ENCODE measurements around the gene HLF. TPM values are rescaled to one million over a fixed set of nuclear protein-coding genes. Genes with fewer than 3 reads are reported as not detected.

HLF gene
- total RNA-seq, 2 experiments from 2014 or later: 0.67 to 1.3 TPM

DNA sequence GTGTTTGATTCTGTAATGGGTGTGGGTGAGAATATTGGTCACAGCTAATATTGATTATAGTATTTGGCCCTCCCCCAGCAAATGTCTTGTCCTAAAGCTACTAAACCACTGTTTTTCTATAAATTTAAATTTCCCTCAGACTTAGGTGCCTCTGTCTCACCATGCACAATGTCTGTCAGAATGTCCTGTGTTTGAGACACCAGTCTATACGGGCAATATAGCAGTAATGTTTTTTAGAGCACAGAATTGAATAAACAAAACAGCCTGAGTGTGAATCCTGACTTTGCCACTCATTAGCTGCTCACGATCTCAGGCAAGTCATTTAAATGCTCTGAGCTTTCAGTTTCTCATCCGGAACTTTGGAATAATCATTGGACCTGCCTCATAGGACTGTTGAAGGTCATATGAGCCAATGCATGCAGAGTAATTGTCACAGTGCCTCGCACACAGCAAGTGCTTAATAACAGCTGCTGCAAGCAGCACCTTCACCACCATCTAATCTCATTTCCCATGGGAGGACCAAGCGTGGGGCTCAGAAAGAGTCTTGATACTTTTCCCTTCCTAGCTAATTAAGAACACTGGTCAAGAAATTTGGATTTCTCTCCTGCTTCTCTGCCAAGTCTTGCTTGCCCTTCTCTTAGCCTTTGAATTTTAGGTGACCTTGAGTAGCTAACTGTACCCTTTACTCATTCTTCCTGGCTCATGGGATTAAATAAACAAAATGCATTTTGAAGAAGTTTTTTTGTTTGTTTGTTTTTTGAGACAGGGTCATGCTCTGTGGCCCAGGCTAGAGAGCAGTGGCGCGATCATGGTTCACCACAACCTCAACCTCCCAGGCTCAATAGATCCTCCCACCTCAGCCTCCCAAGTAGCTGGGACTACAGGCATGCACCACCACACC lies 9.8 kb downstream of the HLF start:
- H3K27ac Mint-ChIP-seq: no peak overlapping the region
- H3K27me3 Mint-ChIP-seq: peaks cover 31% of the 10 kb centered on the region
- peaks cover 9% of the 10 kb centered on the region for H3K4me1 Mint-ChIP-seq
- no peak for ATAC-seq (ENCODE audit: low read depth)
- no peak for DNase-seq
- POLR2A ChIA-PET: no interaction called here
- no peak overlapping the region for H3K4me3 Mint-ChIP-seq
- H3K9me3 Mint-ChIP-seq: no peaks in the 10 kb centered on the region
- H3K36me3 Mint-ChIP-seq: no peaks in the 10 kb centered on the region

DNA sequence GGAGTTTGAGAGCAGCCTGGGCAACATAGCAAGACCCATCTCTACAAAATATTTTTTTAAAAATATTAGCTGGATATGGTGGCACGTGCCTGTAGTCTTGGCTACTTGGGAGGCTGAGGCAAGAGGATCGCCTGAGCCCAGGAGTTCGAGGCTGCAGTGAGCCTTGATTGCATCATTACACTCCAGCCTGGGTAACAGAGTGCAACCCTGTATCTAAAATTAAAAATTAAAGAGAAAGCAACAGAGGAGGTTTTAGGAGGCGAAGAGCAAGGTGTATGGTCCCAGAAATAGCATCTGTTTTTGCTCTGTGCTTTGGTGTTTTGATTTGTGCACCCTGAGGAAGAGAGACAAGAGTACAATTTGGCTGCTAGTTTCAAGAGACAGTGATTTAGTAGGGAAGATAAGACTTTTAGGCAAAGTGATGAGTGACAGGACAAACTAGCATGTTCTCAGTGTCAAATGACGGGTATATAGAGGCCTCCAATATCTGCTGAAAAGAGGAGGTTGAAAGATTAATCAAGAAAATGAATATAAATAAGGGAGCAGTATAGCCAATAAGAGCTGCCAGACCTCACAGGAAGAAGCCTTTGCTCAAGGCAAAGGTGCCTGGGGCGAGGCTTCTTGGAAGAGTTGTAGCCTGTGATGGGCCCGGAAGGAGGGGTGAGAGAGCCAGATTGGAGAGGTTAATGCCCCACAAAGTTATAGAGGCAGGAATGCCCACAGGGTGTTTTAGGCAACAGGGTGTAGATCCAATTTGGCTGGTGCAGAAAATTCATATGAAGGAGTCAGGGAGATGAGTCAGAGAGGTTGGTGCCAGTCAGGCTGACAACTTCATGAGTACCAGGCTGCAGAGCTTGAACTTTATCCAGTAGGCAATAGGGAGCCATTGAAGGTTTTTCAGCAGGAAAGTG lies 11.4 kb downstream of the HLF start:
- no peak for DNase-seq
- no peak for ATAC-seq (ENCODE audit: low read depth)
- Mint-ChIP-seq H3K27me3 (peaks cover 20% of the 10 kb centered on the region), H3K27ac (no peak overlapping the region), H3K9me3 (no peaks in the 10 kb centered on the region), H3K4me1 (peaks cover 9% of the 10 kb centered on the region), H3K36me3 (no peaks in the 10 kb centered on the region), H3K4me3 (no peak overlapping the region)
- POLR2A ChIA-PET: no interaction called here

DNA sequence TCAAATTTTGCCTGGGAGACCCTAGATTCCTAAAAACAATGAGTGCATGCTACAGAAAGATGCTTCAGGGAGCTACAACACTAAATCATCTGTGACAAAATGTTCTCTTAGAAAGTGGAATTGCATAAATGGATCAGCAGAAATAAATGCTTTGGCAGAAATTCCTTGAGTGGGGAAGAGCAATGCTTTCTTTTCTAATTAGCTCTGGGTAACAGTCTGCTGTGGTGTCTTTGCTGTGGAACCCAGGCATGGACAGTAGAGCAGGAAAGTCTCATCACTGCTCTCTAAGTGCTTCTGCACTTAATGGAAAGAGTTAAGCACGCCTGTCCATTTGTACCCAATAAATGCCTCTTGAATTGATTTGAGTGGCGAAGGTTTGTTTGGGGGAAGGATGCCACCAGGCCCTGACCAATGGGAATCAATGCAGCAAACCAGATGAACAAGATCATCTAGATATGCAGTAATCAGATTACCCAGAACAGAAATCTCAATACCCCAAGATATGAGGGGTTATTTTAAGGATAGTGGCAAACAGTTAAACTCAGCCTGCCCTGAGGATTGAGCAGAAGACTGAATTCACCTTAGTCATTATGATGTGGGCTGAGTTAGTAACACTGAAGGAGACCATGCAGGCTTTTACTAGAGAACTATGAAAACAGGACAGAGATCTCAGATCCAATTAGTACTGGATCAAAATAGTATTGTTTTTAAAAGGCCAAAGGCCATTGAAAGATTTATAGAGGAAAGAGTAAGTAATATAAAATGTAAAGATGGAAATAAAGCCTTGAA lies 13.6 kb downstream of the HLF start:
- H3K9me3 Mint-ChIP-seq: no peaks in the 10 kb centered on the region
- ATAC-seq (ENCODE audit: low read depth) (no peak), DNase-seq (no peak)
- peaks cover 1% of the 10 kb centered on the region for H3K4me1 Mint-ChIP-seq
- POLR2A ChIA-PET: no interaction called here
- no peak overlapping the region for H3K4me3 Mint-ChIP-seq
- H3K27me3 Mint-ChIP-seq: peaks cover 16% of the 10 kb centered on the region
- H3K27ac Mint-ChIP-seq: no peak overlapping the region
- no peaks in the 10 kb centered on the region for H3K36me3 Mint-ChIP-seq

- DNase-seq (no peak), ATAC-seq (ENCODE audit: low read depth) (no peak)
- peaks cover 11% of the 10 kb centered on the region for H3K27me3 Mint-ChIP-seq
- POLR2A ChIA-PET: no interaction called here
- H3K4me1 Mint-ChIP-seq: peaks cover 5% of the 10 kb centered on the region
- no peak overlapping the region for H3K27ac Mint-ChIP-seq
- no peaks in the 10 kb centered on the region for H3K9me3 Mint-ChIP-seq
- no peaks in the 10 kb centered on the region for H3K36me3 Mint-ChIP-seq
- no peak overlapping the region for H3K4me3 Mint-ChIP-seq
Measured at GRCh38 chr17:55279203-55279602, 14.4 kb downstream of the HLF start.

GRCh38 chr17:55279788-55280187 lies 15.0 kb downstream of the HLF start:
- Mint-ChIP-seq H3K4me1 (peaks cover 9% of the 10 kb centered on the region), H3K36me3 (no peaks in the 10 kb centered on the region), H3K9me3 (no peaks in the 10 kb centered on the region), H3K27me3 (peaks cover 6% of the 10 kb centered on the region), H3K4me3 (no peak overlapping the region), H3K27ac (no peak overlapping the region)
- DNase-seq: no peak
- POLR2A ChIA-PET: no interaction called here
- no peak for ATAC-seq (ENCODE audit: low read depth)

GRCh38 chr17:55280212-55280611 lies 15.5 kb downstream of the HLF start:
- Mint-ChIP-seq H3K27me3 (peaks cover 5% of the 10 kb centered on the region), H3K4me1 (peaks cover 11% of the 10 kb centered on the region), H3K36me3 (no peaks in the 10 kb centered on the region), H3K4me3 (no peak overlapping the region), H3K27ac (no peak overlapping the region), H3K9me3 (no peaks in the 10 kb centered on the region)
- POLR2A ChIA-PET: no interaction called here
- ATAC-seq (ENCODE audit: low read depth) (no peak), DNase-seq (no peak)

DNA sequence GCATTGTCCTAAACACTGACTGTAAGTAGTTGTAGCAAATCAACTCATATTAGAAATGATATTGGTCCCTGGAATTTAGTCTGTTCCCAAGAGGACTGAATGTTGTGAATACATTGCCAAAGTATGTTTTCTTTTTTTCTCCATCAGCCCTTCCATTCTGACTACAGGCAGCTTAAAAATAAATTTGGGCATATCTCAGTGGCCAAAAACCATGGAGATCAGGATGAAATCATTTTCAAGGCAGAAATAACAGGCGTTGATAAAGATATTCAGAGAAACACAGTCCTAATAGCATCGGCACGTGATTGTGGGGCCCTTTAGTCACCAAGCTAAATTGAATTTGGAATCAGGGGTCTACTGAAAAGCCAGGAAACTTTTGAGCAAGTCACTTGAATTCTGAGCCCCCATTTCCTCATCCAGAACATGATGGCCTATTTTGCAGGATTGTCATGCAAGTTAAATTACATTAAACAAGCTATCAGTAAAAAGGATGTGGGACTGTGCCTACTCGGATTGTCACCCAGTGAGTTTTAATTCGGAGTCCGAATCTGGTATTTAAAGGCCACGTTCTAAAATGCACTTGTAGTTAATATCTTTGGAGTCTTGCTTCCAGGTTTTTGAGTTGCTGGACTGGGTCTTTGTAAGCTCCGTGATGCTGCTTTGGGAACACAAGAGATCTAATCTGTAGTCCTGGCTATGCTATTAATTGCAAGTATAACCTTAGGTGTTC lies 17.1 kb downstream of the HLF start:
- peaks cover 11% of the 10 kb centered on the region for H3K4me1 Mint-ChIP-seq
- no peak for DNase-seq
- H3K9me3 Mint-ChIP-seq: no peaks in the 10 kb centered on the region
- H3K36me3 Mint-ChIP-seq: no peaks in the 10 kb centered on the region
- POLR2A ChIA-PET: no interaction called here
- H3K27ac Mint-ChIP-seq: no peak overlapping the region
- no peak for ATAC-seq (ENCODE audit: low read depth)
- H3K27me3 Mint-ChIP-seq: peaks cover 7% of the 10 kb centered on the region
- H3K4me3 Mint-ChIP-seq: no peak overlapping the region

GRCh38 chr17:55282379-55282702 lies 17.6 kb downstream of the HLF start:
- no peak for DNase-seq
- Mint-ChIP-seq H3K27me3 (peaks cover 7% of the 10 kb centered on the region), H3K9me3 (no peaks in the 10 kb centered on the region), H3K36me3 (no peaks in the 10 kb centered on the region), H3K4me1 (peaks cover 11% of the 10 kb centered on the region), H3K4me3 (no peak overlapping the region), H3K27ac (no peak overlapping the region)
- no peak for ATAC-seq (ENCODE audit: low read depth)
- POLR2A ChIA-PET: no interaction called here

DNA sequence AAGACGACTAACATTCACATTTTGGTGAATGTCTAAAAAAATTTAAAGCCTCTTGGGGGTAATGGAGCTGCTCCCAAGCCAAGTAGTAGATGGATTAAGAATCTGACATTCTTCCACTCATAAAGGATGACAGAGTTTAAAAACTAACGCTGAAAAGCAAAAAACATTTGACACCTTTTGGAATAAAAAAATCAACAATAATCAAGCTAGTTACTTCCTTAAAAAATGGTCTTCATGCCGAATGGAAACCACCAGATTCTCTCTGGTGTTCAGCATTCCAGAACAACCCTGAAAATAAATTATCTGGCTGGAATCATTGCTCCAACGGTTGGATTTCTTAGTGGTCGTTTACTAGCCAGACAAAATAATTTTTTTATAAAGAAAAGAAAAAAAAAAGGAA lies 18.0 kb downstream of the HLF start:
- H3K9me3 Mint-ChIP-seq: no peaks in the 10 kb centered on the region
- peaks cover 7% of the 10 kb centered on the region for H3K27me3 Mint-ChIP-seq
- no peak overlapping the region for H3K27ac Mint-ChIP-seq
- DNase-seq: no peak
- ATAC-seq (ENCODE audit: low read depth): no peak
- POLR2A ChIA-PET: no interaction called here
- H3K4me3 Mint-ChIP-seq: no peak overlapping the region
- no peaks in the 10 kb centered on the region for H3K36me3 Mint-ChIP-seq
- peaks cover 11% of the 10 kb centered on the region for H3K4me1 Mint-ChIP-seq

DNA sequence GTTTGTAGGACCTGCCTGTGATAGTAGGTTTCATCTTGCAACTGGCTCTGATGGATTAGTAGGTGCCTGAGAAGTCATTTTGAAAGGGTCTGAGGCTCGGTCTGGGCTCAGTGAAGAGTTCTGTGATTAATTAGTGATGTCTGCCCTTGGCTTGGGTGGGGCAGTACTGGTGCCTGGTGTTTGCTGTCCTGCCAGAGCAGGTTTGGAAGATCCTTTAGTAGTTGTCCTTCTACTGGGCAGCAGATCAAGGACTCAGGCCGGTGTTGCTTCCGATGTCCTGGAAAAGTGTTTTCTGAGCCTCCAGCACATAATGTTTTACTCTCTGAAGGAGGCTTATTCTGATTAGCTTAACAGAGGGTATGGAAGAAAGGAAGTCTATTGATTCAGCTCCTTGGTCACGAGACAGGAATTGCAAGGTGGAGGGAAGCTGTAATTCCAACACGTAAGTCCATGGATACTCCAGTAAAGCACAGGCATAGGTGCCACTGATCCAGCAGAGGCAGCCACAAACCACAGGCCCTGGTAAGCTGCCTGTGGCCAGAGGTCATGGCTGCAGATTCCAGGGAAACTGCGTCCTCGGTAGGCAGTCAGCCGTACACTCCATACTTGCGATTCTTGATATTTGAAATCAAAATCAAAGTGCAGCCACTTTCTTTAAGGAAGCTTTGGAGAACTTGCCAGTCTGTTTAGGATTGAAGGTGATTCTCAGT lies 18.7 kb downstream of the HLF start:
- H3K9me3 Mint-ChIP-seq: no peaks in the 10 kb centered on the region
- ATAC-seq (ENCODE audit: low read depth) (no peak), DNase-seq (no peak)
- no peaks in the 10 kb centered on the region for H3K36me3 Mint-ChIP-seq
- no peak overlapping the region for H3K27ac Mint-ChIP-seq
- POLR2A ChIA-PET: no interaction called here
- H3K4me3 Mint-ChIP-seq: no peak overlapping the region
- peaks cover 8% of the 10 kb centered on the region for H3K27me3 Mint-ChIP-seq
- H3K4me1 Mint-ChIP-seq: peaks cover 11% of the 10 kb centered on the region

- H3K9me3 Mint-ChIP-seq: no peaks in the 10 kb centered on the region
- ATAC-seq (ENCODE audit: low read depth): no peak
- no peak for DNase-seq
- POLR2A ChIA-PET: no interaction called here
- H3K4me3 Mint-ChIP-seq: no peak overlapping the region
- H3K27ac Mint-ChIP-seq: peak overlapping the region; percentile 44
- peaks cover 10% of the 10 kb centered on the region for H3K27me3 Mint-ChIP-seq
- peaks cover 11% of the 10 kb centered on the region for H3K4me1 Mint-ChIP-seq
- H3K36me3 Mint-ChIP-seq: no peaks in the 10 kb centered on the region
Measured at GRCh38 chr17:55284001-55284884, 19.5 kb downstream of the HLF start.

DNA sequence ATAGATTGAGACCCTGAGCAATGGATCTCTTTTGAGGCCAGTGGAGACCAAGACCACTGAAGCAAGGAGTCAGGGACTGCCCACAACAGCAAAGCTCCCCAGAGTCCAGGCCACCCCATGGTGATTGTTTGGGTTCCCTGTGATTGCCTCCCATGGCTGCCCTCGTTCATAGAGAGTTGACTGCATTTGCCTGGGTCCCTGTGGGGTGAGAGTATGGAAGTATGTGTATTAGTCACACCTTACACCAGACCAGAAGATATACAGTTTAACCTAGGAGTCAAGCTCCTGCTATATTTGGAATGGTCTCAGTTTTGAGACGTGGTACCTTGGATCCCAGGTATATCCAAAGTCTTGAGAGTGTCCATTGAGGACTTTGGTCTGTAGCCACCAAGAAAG lies 20.2 kb downstream of the HLF start:
- peak overlapping the region; percentile 45 for H3K27ac Mint-ChIP-seq
- DNase-seq: no peak
- ATAC-seq (ENCODE audit: low read depth): no peak
- H3K4me3 Mint-ChIP-seq: no peak overlapping the region
- peaks cover 10% of the 10 kb centered on the region for H3K27me3 Mint-ChIP-seq
- POLR2A ChIA-PET: no interaction called here
- peaks cover 11% of the 10 kb centered on the region for H3K4me1 Mint-ChIP-seq
- no peaks in the 10 kb centered on the region for H3K36me3 Mint-ChIP-seq
- no peaks in the 10 kb centered on the region for H3K9me3 Mint-ChIP-seq

Measured in activated naive CD8-positive, alpha-beta T cell treated with anti-CD3 and anti-CD28 coated beads, Interleukin-2, amount 10 ng/mL, durations not matched to agents 7 days and 5 days (primary cell).